Psoas muscle (tissue), 8 donors: ENCODE results near the gene ATF2. TPM values are rescaled to one million over a fixed set of nuclear protein-coding genes. Genes with fewer than 3 reads are reported as not detected.
"Not testable (repeated sequence)": the region's sequence is repeated elsewhere in the genome, so short reads cannot be mapped to it uniquely, and the experiment has no call there.

Experiments
- ATAC-seq, 4 donors: fragments of 200-7000 bp; cut with Tn5 transposase; one replicate each; pipeline ENCODE4 v1.9.1; 2020; ENCODE audit warnings: moderate library complexity in 3 of 4, mild to moderate bottlenecking in 2 of 4
- DNase-seq, 2 donors: peaks; one replicate each; pipeline ENCODE4 v3.0.0-alpha.2; 2020
- H3K27ac ChIP-seq: fragments of 200-600 bp; one replicate; pipeline ENCODE4 v1.8.0; 2022
- H3K27me3 ChIP-seq, 3 donors: fragments of 200-600 bp in 1 of 3; one replicate each; pipeline versions ENCODE4 v1.6.1 to v1.8.0; 2013 to 2022; ENCODE audit warnings: low read length in 2 of 3, mild to moderate bottlenecking in 2 of 3, moderate library complexity in 1 of 3; ENCODE audit not compliant: insufficient read depth in 3 of 3
- H3K36me3 ChIP-seq, 2 donors: fragments of 200-600 bp in 1 of 2; one replicate each; pipeline versions ENCODE4 v1.6.1 to v1.8.0; 2013 to 2022; ENCODE audit warnings: low read depth in 1 of 2, mild to moderate bottlenecking in 1 of 2, moderate library complexity in 1 of 2; ENCODE audit not compliant: insufficient read depth in 1 of 2
- H3K4me1 ChIP-seq: fragments of 200-600 bp; one replicate; pipeline ENCODE4 v1.8.0; 2022
- H3K4me3 ChIP-seq: fragments of 200-600 bp; one replicate; pipeline ENCODE4 v1.8.0; 2022; ENCODE audit warnings: mild to moderate bottlenecking
- H3K9me3 ChIP-seq: fragments of 200-600 bp; one replicate; pipeline ENCODE4 v1.8.0; 2022
- CTCF ChIP-seq: fragments of 200-600 bp; IDR thresholded peaks from one replicate; pipeline ENCODE4 v1.8.0; 2022; ENCODE audit warnings: antibody characterized with exemption
- WGBS, 3 donors: extraction: QIAGEN DNeasy Blood & Tissue Kit; methylation state at CpG; one replicate each; pipeline versions ENCODE4 v1.1.6 to v1.1.7; 2013; 5-methylcytosine and 5-hydroxymethylcytosine counted together
- intact Hi-C, 2 donors: fragments of 100-400 bp; cut with DNase I; formaldehyde crosslinking; loops; one replicate each; pipeline versions ENCODE4 v1.11.0 to v1.14.2; 2022
- polyA plus RNA-seq, 3 donors: library from polyadenylated mRNA; stranded (reverse); fragments of 200-250 nt; gene quantifications; one replicate each; pipeline ENCODE4 v1.2.3, GENCODE V29; 2013
- total RNA-seq, 4 donors: library from RNA; stranded (reverse); fragmentation: NEBNext Ultra II Directional in 2 of 4; extraction: Animal tissue kit (Norgen Biotek cat#: 25700) in 2 of 4; gene quantifications; one replicate each; pipeline versions ENCODE4 v1.2.1 to v1.2.4, GENCODE V29; 2021 to 2023
- donor health status: healthy with polysubstance abuse.
- donor health status: DM: no; HTN: no; CAD: no; lungs with moderate emphysema.
- donor health status: Bipolar disorder and iron deficiency.
- donor health status: healthy.
- donor health status: DM: yes; HTN: yes; CAD: no.
- donor health status: DM: no; HTN: no; CAD: no.
- donor health status: DM: no; HTN: no; CAD: no.
- donor health status: DM: yes; HTN: yes; CAD: no.

The ATF2 gene
- total and polyA plus RNA-seq, 7 donors: 6.9 to 22.3 (median 18.7) TPM

GRCh38 chr2:175103191-175103590 lies 64.8 kb downstream of the ATF2 start:
- H3K36me3 ChIP-seq: peaks cover 0 to 48% of the 10 kb centered on the region in 2 donors
- DNase-seq (no peak), ATAC-seq (no peak)
- no peaks in the 10 kb centered on the region for H3K9me3 ChIP-seq
- no peak overlapping the region for H3K27ac ChIP-seq
- no peak for TF ChIP-seq CTCF
- 84 to 96% (median 91%) methylated on average over 1 of the region's 1 CpG for WGBS, 3 donors
- intact Hi-C loops: no loop called here
- no peaks in the 10 kb centered on the region for H3K27me3 ChIP-seq
- no peaks in the 10 kb centered on the region for H3K4me1 ChIP-seq
- H3K4me3 ChIP-seq: no peak overlapping the region

- ATAC-seq (no peak), DNase-seq (no peak)
- no peak overlapping the region for H3K27ac ChIP-seq
- no peaks in the 10 kb centered on the region for H3K27me3 ChIP-seq
- peaks cover 0 to 53% of the 10 kb centered on the region in 2 donors for H3K36me3 ChIP-seq
- intact Hi-C loops: no loop called here
- no peaks in the 10 kb centered on the region for H3K4me1 ChIP-seq
- no peaks in the 10 kb centered on the region for H3K9me3 ChIP-seq
- TF ChIP-seq CTCF: no peak
- H3K4me3 ChIP-seq: no peak overlapping the region
These were observed 66.5 kb downstream of the ATF2 start for GRCh38 chr2:175101514-175101913.

GRCh38 chr2:175097297-175097696 lies 70.7 kb downstream of the ATF2 start:
- H3K4me1 ChIP-seq: no peaks in the 10 kb centered on the region
- no peaks in the 10 kb centered on the region for H3K9me3 ChIP-seq
- DNase-seq (no peak), ATAC-seq (no peak)
- H3K27ac ChIP-seq: no peak overlapping the region
- H3K27me3 ChIP-seq: no peaks in the 10 kb centered on the region
- no peak overlapping the region for H3K4me3 ChIP-seq
- peaks cover 0 to 56% of the 10 kb centered on the region in 2 donors for H3K36me3 ChIP-seq
- no peak for TF ChIP-seq CTCF
- intact Hi-C loops: no loop called here
- 91 to 94% (median 93%) methylated on average over 5 of the region's 5 CpGs for WGBS, 3 donors

- 97 to 98% (median 97%) methylated on average over 4 of the region's 4 CpGs for WGBS, 3 donors
- H3K36me3 ChIP-seq: peaks cover 0 to 42% of the 10 kb centered on the region in 2 donors
- H3K27ac ChIP-seq, DNase-seq, H3K4me1 ChIP-seq, H3K9me3 ChIP-seq, H3K4me3 ChIP-seq, ATAC-seq, intact Hi-C loops, H3K27me3 ChIP-seq: not testable (repeated sequence)
These were observed 83.9 kb downstream of the ATF2 start for GRCh38 chr2:175084117-175084516.

- ATAC-seq: no peak
- H3K4me1 ChIP-seq: no peaks in the 10 kb centered on the region
- H3K4me3 ChIP-seq: no peak overlapping the region
- no peaks in the 10 kb centered on the region for H3K9me3 ChIP-seq
- peaks cover 0 to 52% of the 10 kb centered on the region in 2 donors for H3K36me3 ChIP-seq
- 94 to 97% (median 95%) methylated on average over 3 of the region's 3 CpGs for WGBS, 3 donors
- no peaks in the 10 kb centered on the region for H3K27me3 ChIP-seq
- intact Hi-C loops: no loop called here
- H3K27ac ChIP-seq: no peak overlapping the region
- DNase-seq: no peak
- TF ChIP-seq CTCF: no peak
These were observed 87.5 kb downstream of the ATF2 start for GRCh38 chr2:175080479-175080878.
